HUES6 (cell line): Measurements from ENCODE around the gene CDC27.
"Not testable (repeated sequence)": the region's sequence is repeated elsewhere in the genome, so short reads cannot be mapped to it uniquely, and the experiment has no call there.

Experiments
- H3K27ac ChIP-seq: 2 replicates; pipeline ENCODE4 v1.7.0; 2013; ENCODE audit warnings: low read depth, mild to moderate bottlenecking, low read length, inconsistent platforms
- H3K27me3 ChIP-seq: 2 replicates; pipeline ENCODE4 v1.6.1; 2013; ENCODE audit warnings: low read length; ENCODE audit not compliant: control insufficient read depth, insufficient read depth
- H3K36me3 ChIP-seq: 2 replicates; pipeline ENCODE4 v1.6.1; 2013; ENCODE audit warnings: low read length; ENCODE audit not compliant: control insufficient read depth, insufficient read depth
- H3K4me1 ChIP-seq: 2 replicates; pipeline ENCODE4 v1.6.1; 2013; ENCODE audit warnings: low read length; ENCODE audit not compliant: control insufficient read depth, insufficient read depth
- H3K4me3 ChIP-seq: 2 replicates; pipeline ENCODE4 v1.5.1; 2013; ENCODE audit warnings: low read depth, low read length
- H3K9ac ChIP-seq: one replicate; pipeline ENCODE4 v1.6.1; 2013; ENCODE audit warnings: mild to moderate bottlenecking, low read length
- H3K9me3 ChIP-seq: 2 replicates; pipeline ENCODE4 v1.6.1; 2013; ENCODE audit warnings: low read depth, low read length; ENCODE audit not compliant: control insufficient read depth, insufficient read depth

Gene CDC27

DNA sequence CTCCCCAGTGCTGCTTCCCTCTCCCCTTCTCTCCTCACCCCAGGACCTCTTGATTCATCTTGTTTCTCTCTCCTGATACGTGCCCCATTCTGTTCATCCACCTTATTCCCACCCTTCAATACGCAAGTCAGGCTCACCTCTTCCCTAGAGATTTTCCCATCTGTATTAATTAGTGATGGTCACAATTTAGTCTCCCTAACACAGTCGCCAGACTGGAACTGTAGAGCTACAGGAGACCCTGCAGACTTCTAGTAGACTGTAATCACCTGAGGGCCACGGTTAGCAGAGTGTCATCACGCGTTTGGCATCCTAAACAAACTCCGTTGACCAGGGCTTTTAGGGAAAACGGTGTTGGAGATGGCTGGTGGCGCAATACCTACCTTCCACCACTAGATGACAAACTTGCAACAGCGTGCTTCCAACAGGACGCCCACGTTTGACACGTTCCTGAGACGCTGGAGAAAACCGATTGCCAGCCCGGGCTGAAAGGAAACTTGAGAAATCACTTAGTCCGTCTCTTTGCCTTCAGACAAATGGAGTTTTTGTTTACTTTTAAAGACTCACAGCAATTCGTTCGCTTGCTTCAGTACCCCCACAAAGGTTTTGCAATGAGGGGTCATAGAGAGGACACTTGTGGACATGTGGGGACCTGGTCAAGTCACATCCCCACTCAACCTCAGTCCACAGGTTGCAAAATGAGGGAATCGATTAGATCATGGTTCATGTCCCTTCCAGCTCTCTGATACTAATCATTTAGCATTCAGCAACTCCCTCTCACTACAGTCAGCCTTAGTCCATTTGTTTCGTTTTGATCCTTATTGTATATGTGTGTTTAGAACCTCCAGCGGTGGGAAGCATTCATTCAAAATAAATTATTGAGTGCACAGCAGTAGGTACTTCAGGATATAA, 40.7 kb upstream of the CDC27 start:
- Histone ChIP-seq H3K36me3 (no peaks in the 10 kb centered on the region), H3K27ac (no peak overlapping the region), H3K9me3 (no peaks in the 10 kb centered on the region; the same call in 1 of the 2 replicates), H3K4me3 (no peak overlapping the region), H3K9ac (no peak overlapping the region), H3K4me1 (peaks cover 4% of the 10 kb centered on the region), H3K27me3 (peaks cover 14% of the 10 kb centered on the region)

DNA sequence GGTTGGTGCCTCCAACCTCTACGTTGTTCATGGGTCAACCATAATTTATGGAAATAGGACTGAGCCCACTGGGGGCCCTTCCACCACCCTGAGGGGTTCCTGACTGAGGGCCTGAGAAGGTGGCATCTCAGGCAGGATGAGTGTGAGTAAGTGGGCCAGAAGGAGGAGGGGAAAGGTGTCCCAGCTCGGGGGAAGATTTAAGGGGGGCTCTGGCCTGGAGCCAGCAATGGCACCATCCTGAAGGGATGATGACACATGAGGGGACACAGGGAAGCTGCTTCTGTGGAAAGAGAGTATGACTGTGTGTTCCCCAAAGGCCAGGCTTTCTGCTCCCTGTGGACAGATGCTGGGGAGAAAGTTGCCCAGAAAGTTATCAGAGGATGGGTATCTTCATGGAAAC, 38.8 kb upstream of the CDC27 start:
- peaks cover 12% of the 10 kb centered on the region for H3K9me3 ChIP-seq
- H3K36me3 ChIP-seq = no peaks in the 10 kb centered on the region
- H3K27ac ChIP-seq = no peak overlapping the region
- H3K4me3 ChIP-seq = no peak overlapping the region
- peaks cover 14% of the 10 kb centered on the region for H3K27me3 ChIP-seq
- H3K9ac ChIP-seq = no peak overlapping the region
- H3K4me1 ChIP-seq = peaks cover 4% of the 10 kb centered on the region

- Histone ChIP-seq H3K9me3 (peaks cover 12% of the 10 kb centered on the region), H3K4me3 (no peak overlapping the region), H3K36me3 (no peaks in the 10 kb centered on the region), H3K9ac (no peak overlapping the region), H3K27ac (no peak overlapping the region), H3K4me1 (peaks cover 4% of the 10 kb centered on the region), H3K27me3 (peaks cover 10% of the 10 kb centered on the region)
Measured at GRCh38 chr17:47225911-47226688, 37.0 kb upstream of the CDC27 start.

- H3K27ac ChIP-seq = no peak overlapping the region
- H3K9ac ChIP-seq = no peak overlapping the region
- peaks cover 12% of the 10 kb centered on the region for H3K9me3 ChIP-seq
- peaks cover 5% of the 10 kb centered on the region for H3K27me3 ChIP-seq
- no peaks in the 10 kb centered on the region for H3K36me3 ChIP-seq
- H3K4me3 ChIP-seq = no peak overlapping the region
- H3K4me1 ChIP-seq = peaks cover 11% of the 10 kb centered on the region
Measured at GRCh38 chr17:47225436-47225858, 36.4 kb upstream of the CDC27 start.

GRCh38 chr17:47224966-47225365, 35.9 kb upstream of the CDC27 start:
- Histone ChIP-seq H3K27ac (no peak overlapping the region), H3K4me3 (no peak overlapping the region), H3K9ac (no peak overlapping the region), H3K9me3 (peaks cover 12% of the 10 kb centered on the region), H3K27me3 (peaks cover under 1% of the 10 kb centered on the region; the same call in 1 of the 2 replicates), H3K36me3 (no peaks in the 10 kb centered on the region), H3K4me1 (peaks cover 13% of the 10 kb centered on the region)

DNA sequence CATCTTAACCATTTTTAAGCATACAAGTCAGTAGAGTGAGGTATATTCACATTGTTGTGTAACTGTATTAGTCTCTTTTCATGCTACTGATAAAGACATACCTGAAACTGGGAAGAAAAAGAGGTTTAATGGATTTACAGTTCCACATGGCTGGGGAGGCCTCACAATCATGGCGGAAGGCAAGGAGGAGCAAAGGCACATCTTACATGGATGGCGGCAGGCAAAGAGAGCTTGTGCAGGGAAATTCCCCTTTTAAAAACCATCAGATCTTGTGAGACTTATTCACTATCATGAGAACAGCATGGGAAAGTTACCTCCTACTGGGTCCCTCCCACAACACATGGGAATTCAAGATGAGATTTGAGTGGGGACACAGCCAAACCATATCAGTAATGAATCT, 35.0 kb upstream of the CDC27 start:
- not testable (repeated sequence) for H3K27ac ChIP-seq, H3K9ac ChIP-seq

GRCh38 chr17:47223460-47223859, 34.4 kb upstream of the CDC27 start:
- Histone ChIP-seq H3K4me3 (no peak overlapping the region), H3K9me3 (peaks cover 12% of the 10 kb centered on the region), H3K27ac (no peak overlapping the region), H3K9ac (no peak overlapping the region), H3K36me3 (no peaks in the 10 kb centered on the region), H3K27me3 (no peaks in the 10 kb centered on the region), H3K4me1 (peaks cover 17% of the 10 kb centered on the region)

More for the DNA sequence above, 35.0 kb upstream of the CDC27 start:
- H3K36me3 ChIP-seq, H3K27me3 ChIP-seq, H3K4me3 ChIP-seq: not testable (repeated sequence)
- Histone ChIP-seq H3K9me3 (peaks cover 12% of the 10 kb centered on the region), H3K4me1 (peaks cover 14% of the 10 kb centered on the region)

- Histone ChIP-seq H3K4me1 (peaks cover 17% of the 10 kb centered on the region), H3K36me3 (no peaks in the 10 kb centered on the region), H3K9me3 (peaks cover 12% of the 10 kb centered on the region), H3K4me3 (no peak overlapping the region), H3K9ac (no peak overlapping the region), H3K27ac (no peak overlapping the region), H3K27me3 (no peaks in the 10 kb centered on the region)
Measured at GRCh38 chr17:47223007-47223406, 33.9 kb upstream of the CDC27 start.

DNA sequence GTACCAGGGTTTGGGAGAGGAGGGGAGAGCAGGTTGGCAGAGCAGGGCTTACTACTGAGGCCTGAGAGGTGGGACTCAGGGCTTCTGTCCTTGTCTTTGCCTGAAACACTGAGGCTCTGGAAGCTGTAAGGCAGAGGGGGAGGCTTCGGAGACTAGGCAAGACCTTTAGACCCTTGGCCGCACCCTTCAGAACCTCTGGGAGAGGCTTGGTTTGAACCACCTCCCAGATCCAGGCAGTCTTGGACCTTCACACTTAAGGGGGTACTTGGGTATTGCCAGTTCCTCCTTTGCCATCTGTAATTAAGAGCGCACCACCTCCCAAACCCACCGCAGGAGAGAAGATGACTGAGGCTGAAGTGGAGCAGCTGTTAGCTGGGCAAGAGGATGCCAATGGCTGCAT, 33.0 kb upstream of the CDC27 start:
- peaks cover 17% of the 10 kb centered on the region for H3K4me1 ChIP-seq
- H3K4me3 ChIP-seq = no peak overlapping the region
- no peak overlapping the region for H3K9ac ChIP-seq

GRCh38 chr17:47221154-47221553, 32.1 kb upstream of the CDC27 start:
- peaks cover 17% of the 10 kb centered on the region for H3K4me1 ChIP-seq
- H3K36me3 ChIP-seq = no peaks in the 10 kb centered on the region
- no peak overlapping the region for H3K9ac ChIP-seq
- no peaks in the 10 kb centered on the region for H3K27me3 ChIP-seq
- no peak overlapping the region for H3K4me3 ChIP-seq
- H3K9me3 ChIP-seq = peaks cover 12% of the 10 kb centered on the region
- no peak overlapping the region for H3K27ac ChIP-seq

More for the DNA sequence above, 33.0 kb upstream of the CDC27 start:
- H3K36me3 ChIP-seq = no peaks in the 10 kb centered on the region
- no peak overlapping the region for H3K27ac ChIP-seq
- H3K9me3 ChIP-seq = peaks cover 12% of the 10 kb centered on the region
- H3K27me3 ChIP-seq = no peaks in the 10 kb centered on the region

GRCh38 chr17:47220531-47220999, 31.5 kb upstream of the CDC27 start:
- H3K4me1 ChIP-seq = peaks cover 17% of the 10 kb centered on the region
- H3K9me3 ChIP-seq = peaks cover 12% of the 10 kb centered on the region
- no peak overlapping the region for H3K27ac ChIP-seq
- no peaks in the 10 kb centered on the region for H3K36me3 ChIP-seq
- no peaks in the 10 kb centered on the region for H3K27me3 ChIP-seq
- no peak overlapping the region for H3K4me3 ChIP-seq
- H3K9ac ChIP-seq = no peak overlapping the region
